ENCODE data around the gene PRSS16.

DNA sequence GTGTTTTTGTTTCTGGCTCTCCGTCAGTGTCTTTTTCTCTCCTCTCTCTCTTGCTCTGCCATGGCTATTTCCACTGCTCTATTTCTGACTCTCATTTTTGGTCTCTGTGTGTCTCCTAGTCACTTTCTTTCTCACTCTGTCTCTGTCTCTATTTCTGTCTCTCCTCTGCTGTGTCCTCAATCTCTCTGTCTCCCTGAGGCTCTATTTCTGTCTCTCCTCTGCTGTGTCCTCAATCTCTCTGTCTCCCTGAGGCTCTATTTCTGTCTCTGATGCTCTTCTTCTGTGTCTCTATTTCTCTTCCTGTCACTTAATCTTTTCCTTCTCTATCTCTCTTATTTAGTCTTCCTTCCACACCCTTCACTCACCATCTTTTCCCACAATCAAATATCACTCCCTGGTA lies 8.4 kb downstream of the PRSS16 start:
- TF ChIP-seq, protein P1, sequence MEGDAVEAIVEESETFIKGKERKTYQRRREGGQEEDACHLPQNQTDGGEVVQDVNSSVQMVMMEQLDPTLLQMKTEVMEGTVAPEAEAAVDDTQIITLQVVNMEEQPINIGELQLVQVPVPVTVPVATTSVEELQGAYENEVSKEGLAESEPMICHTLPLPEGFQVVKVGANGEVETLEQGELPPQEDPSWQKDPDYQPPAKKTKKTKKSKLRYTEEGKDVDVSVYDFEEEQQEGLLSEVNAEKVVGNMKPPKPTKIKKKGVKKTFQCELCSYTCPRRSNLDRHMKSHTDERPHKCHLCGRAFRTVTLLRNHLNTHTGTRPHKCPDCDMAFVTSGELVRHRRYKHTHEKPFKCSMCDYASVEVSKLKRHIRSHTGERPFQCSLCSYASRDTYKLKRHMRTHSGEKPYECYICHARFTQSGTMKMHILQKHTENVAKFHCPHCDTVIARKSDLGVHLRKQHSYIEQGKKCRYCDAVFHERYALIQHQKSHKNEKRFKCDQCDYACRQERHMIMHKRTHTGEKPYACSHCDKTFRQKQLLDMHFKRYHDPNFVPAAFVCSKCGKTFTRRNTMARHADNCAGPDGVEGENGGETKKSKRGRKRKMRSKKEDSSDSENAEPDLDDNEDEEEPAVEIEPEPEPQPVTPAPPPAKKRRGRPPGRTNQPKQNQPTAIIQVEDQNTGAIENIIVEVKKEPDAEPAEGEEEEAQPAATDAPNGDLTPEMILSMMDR (IDR thresholded peaks at IDR 0.05): no peak
- TF ChIP-seq POLR2AphosphoS5 (IDR thresholded peaks at IDR 0.05) (no peak), POLR2A (IDR thresholded peaks at IDR 0.05) (no peak)

Measured in prostate gland (tissue), 2 donors.